ENCODE measurements around the gene TUBA4B. TPM values are rescaled to one million over a fixed set of nuclear protein-coding genes. Genes with fewer than 3 reads are reported as not detected.
A peak's percentile ranks its signal among the peaks of the same experiment; 100 is the strongest.

TUBA4B gene
- total RNA-seq, 1 donor from 2014 or later, result not detected

GRCh38 chr2:219296631-219297391 lies 43.8 kb downstream of the TUBA4B start:
- Mint-ChIP-seq H3K36me3 (ENCODE audit: low read depth) (no peaks in the 10 kb centered on the region), H3K27ac (ENCODE audit: unreplicated experiment) (no peak overlapping the region), H3K27me3 (ENCODE audit: low read depth) (peaks cover 18% of the 10 kb centered on the region), H3K4me3 (ENCODE audit: unreplicated experiment) (no peak overlapping the region), H3K9me3 (ENCODE audit: low read depth) (no peaks in the 10 kb centered on the region), H3K4me1 (ENCODE audit: low read depth) (peaks cover 15% of the 10 kb centered on the region)
- no peak for DNase-seq (ENCODE audit: low spot score)
- TF ChIP-seq, protein P1, sequence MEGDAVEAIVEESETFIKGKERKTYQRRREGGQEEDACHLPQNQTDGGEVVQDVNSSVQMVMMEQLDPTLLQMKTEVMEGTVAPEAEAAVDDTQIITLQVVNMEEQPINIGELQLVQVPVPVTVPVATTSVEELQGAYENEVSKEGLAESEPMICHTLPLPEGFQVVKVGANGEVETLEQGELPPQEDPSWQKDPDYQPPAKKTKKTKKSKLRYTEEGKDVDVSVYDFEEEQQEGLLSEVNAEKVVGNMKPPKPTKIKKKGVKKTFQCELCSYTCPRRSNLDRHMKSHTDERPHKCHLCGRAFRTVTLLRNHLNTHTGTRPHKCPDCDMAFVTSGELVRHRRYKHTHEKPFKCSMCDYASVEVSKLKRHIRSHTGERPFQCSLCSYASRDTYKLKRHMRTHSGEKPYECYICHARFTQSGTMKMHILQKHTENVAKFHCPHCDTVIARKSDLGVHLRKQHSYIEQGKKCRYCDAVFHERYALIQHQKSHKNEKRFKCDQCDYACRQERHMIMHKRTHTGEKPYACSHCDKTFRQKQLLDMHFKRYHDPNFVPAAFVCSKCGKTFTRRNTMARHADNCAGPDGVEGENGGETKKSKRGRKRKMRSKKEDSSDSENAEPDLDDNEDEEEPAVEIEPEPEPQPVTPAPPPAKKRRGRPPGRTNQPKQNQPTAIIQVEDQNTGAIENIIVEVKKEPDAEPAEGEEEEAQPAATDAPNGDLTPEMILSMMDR (IDR thresholded peaks at IDR 0.05), result no peak

GRCh38 chr2:219297766-219298456 lies 44.9 kb downstream of the TUBA4B start:
- Mint-ChIP-seq H3K9me3 (ENCODE audit: low read depth) (no peaks in the 10 kb centered on the region), H3K4me1 (ENCODE audit: low read depth) (peaks cover 15% of the 10 kb centered on the region), H3K4me3 (ENCODE audit: unreplicated experiment) (no peak overlapping the region), H3K27ac (ENCODE audit: unreplicated experiment) (no peak overlapping the region), H3K36me3 (ENCODE audit: low read depth) (no peaks in the 10 kb centered on the region), H3K27me3 (ENCODE audit: low read depth) (peaks cover 24% of the 10 kb centered on the region)
- TF ChIP-seq, protein P1 (IDR thresholded peaks at IDR 0.05), result no peak
- DNase-seq (ENCODE audit: low spot score), result no peak

DNA sequence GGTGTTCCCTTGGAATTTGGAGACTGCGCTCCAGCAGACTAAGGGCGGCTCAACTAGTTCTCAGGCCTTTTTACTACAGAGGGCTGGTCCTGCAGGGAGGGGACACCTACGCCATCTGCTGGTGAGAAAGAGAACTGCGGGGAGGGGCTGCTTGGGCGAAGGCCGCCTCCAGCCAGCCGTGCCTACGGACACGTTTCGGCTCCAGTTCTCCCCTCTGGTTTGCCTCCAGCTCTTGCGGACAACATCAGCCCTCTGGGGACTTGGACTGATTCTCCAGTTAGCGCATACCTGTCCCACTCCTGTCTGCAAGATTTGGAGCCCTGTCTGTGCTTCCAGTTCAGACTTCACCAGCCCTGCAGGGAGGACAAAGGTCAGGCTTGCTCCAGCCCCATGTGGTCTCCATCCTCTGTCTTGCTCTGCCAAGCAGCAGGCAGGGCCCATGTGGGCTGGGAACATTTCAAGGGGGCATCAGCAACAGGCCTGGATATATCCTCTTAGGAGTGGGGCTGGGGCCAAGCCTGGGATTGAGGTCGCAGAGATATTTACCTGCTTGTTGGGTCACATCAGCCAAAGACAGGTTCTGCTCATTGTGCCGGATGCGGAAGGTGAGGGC lies 45.8 kb downstream of the TUBA4B start:
- Mint-ChIP-seq H3K4me3 (ENCODE audit: unreplicated experiment) (no peak overlapping the region), H3K36me3 (ENCODE audit: low read depth) (no peaks in the 10 kb centered on the region), H3K27me3 (ENCODE audit: low read depth) (peaks cover 32% of the 10 kb centered on the region), H3K9me3 (ENCODE audit: low read depth) (no peaks in the 10 kb centered on the region), H3K27ac (ENCODE audit: unreplicated experiment) (no peak overlapping the region), H3K4me1 (ENCODE audit: low read depth) (peaks cover 15% of the 10 kb centered on the region)
- DNase-seq (ENCODE audit: low spot score), result no peak
- TF ChIP-seq, protein P1 (IDR thresholded peaks at IDR 0.05), result peak; percentile 89

- Mint-ChIP-seq H3K27ac (ENCODE audit: unreplicated experiment) (no peak overlapping the region), H3K36me3 (ENCODE audit: low read depth) (no peaks in the 10 kb centered on the region), H3K4me3 (ENCODE audit: unreplicated experiment) (no peak overlapping the region), H3K27me3 (ENCODE audit: low read depth) (peaks cover 34% of the 10 kb centered on the region), H3K4me1 (ENCODE audit: low read depth) (peaks cover 10% of the 10 kb centered on the region), H3K9me3 (ENCODE audit: low read depth) (no peaks in the 10 kb centered on the region)
- no peak for DNase-seq (ENCODE audit: low spot score)
- TF ChIP-seq, protein P1 (IDR thresholded peaks at IDR 0.05), result no peak
These were observed 46.3 kb downstream of the TUBA4B start for GRCh38 chr2:219299372-219299760.

GRCh38 chr2:219300022-219300421 lies 47.0 kb downstream of the TUBA4B start:
- H3K4me1 Mint-ChIP-seq (ENCODE audit: low read depth), result peaks cover 7% of the 10 kb centered on the region
- no peaks in the 10 kb centered on the region for H3K36me3 Mint-ChIP-seq (ENCODE audit: low read depth)
- H3K27ac Mint-ChIP-seq (ENCODE audit: unreplicated experiment), result no peak overlapping the region
- H3K4me3 Mint-ChIP-seq (ENCODE audit: unreplicated experiment), result no peak overlapping the region
- H3K27me3 Mint-ChIP-seq (ENCODE audit: low read depth), result peaks cover 41% of the 10 kb centered on the region
- H3K9me3 Mint-ChIP-seq (ENCODE audit: low read depth), result no peaks in the 10 kb centered on the region
- DNase-seq (ENCODE audit: low spot score), result no peak
- TF ChIP-seq, protein P1 (IDR thresholded peaks at IDR 0.05), result no peak

Data from chondrocyte (in vitro differentiated cells).